Measurements from ENCODE around the gene AAMDC.

DNA sequence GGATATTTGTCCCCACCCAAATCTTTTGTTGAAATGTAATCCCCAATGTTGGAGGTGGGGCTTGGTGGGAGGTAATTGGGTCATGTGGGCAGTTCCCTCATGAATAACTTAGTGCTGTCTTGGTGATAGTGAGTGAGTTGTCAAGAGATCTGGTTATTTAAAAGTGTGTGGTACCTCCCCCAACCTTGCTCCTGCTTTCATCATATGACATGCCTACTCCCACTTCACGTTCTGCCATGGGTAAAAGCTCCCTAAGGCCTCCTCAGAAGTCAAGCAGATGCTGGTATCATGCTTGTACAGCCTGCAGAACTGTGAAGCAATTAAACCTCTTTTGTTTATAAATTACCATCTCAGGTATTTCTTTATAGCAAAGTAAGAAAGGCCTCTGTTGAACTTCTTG is 30.6 kb downstream of the AAMDC start:
- TF ChIP-seq, protein P1, sequence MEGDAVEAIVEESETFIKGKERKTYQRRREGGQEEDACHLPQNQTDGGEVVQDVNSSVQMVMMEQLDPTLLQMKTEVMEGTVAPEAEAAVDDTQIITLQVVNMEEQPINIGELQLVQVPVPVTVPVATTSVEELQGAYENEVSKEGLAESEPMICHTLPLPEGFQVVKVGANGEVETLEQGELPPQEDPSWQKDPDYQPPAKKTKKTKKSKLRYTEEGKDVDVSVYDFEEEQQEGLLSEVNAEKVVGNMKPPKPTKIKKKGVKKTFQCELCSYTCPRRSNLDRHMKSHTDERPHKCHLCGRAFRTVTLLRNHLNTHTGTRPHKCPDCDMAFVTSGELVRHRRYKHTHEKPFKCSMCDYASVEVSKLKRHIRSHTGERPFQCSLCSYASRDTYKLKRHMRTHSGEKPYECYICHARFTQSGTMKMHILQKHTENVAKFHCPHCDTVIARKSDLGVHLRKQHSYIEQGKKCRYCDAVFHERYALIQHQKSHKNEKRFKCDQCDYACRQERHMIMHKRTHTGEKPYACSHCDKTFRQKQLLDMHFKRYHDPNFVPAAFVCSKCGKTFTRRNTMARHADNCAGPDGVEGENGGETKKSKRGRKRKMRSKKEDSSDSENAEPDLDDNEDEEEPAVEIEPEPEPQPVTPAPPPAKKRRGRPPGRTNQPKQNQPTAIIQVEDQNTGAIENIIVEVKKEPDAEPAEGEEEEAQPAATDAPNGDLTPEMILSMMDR (IDR thresholded peaks at IDR 0.05) = no peak
- TF ChIP-seq ZFX (IDR thresholded peaks at IDR 0.05; ENCODE audit: borderline replicate concordance) = no peak

Measured in 22Rv1 (cell line).